Dermis microvascular lymphatic vessel endothelial cell (primary cell): ENCODE results near the gene NRDC. TPM values are rescaled to one million over a fixed set of nuclear protein-coding genes. Genes with fewer than 3 reads are reported as not detected.
A peak's percentile ranks its signal among the peaks of the same experiment; 100 is the strongest.
"Not testable (repeated sequence)": the region's sequence is repeated elsewhere in the genome, so short reads cannot be mapped to it uniquely, and the experiment has no call there.

ENCODE experiments used
- DNase-seq, 2 donors: peaks; one replicate each; pipeline versions ENCODE4 v3.0.0 to v3.0.0-alpha.2; 2010; ENCODE audit warnings: low read depth in 2 of 2
- total RNA-seq: library from RNA; depleted of rRNA; stranded (reverse); fragments of >200 nt; gene quantifications from 2 replicates; pipeline ENCODE4 v1.2.1, GENCODE V29; 2014

NRDC gene
- total RNA-seq, 1 donor from 2014 or later: 44.2 TPM

DNA sequence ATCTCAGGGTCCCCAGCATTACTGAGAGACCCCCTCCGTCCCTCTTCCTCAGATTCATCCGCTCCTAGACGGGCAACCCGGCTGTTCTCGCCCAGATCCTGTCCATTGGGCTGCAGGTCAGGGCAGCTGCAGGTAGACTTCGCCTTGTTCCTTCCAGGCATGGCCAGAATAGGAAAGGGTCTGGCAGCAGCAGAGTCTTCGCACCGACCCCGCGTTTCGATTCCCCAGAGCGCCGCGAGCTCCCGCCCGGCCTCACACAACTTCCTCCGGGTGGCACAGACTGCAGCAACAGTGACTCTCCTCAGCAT, 265 bp downstream of the NRDC start:
- DNase-seq: no peak

DNA sequence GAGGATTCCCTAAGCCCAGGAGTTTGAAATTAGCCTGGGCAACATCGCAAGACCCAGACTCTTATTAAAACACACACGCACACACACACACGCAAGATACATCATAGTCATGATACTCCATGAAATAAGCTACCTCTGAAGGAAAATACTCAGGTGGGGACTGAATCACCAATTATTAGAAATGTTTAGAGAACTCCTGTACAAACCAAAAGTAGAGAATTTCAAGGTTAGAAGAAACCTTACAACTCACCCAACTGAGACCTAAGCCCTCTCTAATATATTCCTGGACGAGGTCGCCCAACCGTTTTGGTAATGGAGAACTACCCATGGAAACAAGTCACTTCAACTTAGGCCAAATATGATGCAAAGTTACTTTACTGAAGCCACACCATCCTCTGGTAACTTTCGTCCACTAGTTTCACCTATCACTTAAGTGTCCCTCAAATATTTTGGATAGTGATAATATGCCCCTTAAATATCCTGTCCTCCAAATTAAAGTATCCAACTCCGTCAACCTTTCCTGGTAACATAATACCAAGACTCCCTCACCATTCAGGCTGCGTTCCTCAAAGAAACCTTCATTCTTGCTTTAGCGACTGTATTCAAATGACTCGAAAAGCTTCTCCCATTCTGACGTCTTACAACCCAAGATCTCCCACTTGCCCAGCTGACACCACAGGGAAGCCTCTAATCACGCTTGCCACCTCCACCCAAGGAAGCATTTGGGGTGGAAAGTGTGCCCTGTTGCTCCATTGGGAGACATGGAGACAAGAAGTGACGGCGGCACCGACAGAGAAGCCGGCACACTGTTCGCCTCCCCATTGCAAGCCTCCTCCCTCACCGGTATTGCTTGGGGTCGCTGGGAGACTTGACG, 856 bp downstream of the NRDC start:
- peak in 1 of 2 donors; percentile 43 for DNase-seq

DNA sequence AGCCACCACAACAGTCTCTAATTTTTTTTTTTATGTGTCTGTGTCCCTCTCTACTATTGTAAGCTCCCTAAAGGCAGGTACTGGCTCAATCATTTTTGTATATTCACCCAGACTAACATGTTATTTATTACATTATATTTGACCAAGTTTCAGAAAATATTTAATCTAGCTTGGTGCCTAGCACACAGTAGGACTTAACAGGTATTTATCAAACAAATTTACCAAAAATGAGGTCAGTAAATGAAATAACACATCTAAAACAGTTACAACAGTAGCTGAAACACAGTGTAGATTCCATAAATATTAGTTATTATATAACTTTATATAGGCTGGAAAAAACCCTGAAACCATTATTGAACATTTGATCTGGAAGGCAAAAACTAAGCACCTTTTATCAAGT, 2.7 kb downstream of the NRDC start:
- DNase-seq: no peak

DNA sequence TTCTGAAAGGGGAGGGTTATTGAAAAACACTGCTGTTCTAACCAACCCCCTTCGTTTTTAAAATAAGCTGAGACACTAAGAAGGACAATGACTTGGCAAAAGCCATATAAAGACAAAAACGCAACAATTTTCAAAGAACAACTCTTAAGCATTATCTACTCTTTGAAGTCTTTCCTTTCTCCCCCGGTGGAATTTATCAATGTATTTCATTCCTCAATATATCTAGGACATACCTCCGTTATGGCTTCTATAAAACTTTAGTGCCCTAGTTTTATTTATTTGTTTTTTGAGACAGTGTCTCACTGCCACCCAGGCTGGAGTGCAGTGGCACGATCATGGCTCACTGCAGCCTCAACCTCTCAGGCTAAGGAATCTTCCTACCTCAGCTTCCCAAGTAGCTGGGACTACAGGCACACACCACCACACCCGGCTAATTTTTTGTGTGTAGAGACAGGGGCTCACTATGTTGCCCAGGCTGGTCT, 3.2 kb downstream of the NRDC start:
- DNase-seq: no peak

DNA sequence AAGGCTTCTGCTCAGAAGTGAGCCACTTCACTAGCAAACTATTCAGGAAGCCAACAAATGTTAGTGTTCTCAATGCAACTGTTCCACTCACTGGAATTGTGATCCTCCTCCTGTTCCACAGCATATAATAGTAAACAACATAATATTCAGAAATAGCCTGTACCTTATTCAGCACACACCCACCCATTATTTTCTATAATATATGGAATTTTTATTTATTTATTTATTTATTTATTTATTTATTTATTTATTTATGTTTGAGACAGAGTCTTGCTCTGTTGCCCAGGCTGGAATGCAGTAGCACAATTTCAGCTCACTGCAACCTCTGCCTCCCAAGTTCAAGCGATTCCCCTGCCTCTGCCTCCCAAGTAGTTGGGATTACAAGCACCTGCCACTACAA, 5.3 kb downstream of the NRDC start:
- not testable (repeated sequence) for DNase-seq

DNA sequence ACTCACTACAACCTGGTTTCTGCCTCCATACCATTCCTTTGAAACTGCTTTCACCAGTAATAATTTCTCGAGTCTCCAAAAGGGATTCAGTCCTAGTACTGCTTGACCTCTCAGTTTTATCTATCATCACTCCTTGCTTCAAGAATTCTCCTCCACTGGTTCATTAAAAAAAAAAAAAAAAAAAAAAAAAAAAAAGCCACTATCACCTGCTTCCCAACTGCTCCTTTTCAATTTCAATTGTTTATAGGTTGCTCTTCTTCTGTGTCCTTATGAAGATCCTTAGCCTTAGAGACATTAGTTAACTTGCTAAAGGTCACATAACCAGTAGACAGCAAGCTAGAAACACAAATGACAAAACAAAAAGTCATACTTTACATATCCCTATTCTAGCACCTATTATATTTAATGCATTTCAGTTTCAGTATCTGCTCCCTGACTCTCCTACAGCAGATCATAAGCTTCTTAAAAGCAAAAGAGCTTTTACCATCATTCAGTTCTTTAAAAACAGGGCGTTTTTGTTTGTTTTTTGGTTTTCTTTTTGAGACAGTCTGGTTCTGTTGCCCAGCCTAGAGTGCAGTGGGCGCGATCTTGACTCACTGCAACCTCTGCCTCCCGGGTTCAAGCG, 7.1 kb downstream of the NRDC start:
- no peak for DNase-seq

DNA sequence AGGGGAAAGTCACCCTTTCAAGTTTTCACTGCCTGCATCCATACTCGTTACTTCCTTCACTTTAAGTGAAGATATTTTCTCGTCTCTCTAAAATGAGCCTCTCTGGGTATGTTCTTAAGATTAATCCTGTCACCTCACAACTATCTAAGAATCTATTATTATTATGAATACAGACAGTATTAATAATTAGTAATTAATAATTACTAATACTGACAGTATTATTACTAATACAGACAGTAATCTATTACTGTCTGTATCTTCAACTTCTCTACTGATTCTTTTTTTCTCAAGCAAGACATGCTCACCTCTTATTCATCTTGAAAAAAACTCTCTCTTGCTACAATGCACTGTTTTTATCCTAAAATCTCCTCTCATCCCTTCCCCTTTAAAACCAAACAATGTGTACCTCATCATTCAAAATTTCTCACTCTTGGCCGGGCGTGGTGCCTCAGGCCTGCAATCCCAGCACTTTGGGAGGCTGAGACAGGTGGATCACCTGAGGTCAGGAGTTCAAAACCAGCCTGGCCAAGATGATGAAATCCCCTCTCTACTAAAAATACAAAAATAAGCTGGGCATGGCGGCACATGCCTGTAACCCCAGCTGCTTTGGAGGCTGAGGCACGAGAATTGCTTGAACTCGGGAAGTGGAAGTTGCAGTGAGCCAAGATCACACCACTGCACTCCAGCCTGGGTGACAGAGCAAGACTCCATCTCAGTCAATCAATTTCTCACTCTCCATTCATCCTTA, 7.8 kb downstream of the NRDC start:
- DNase-seq: no peak

DNA sequence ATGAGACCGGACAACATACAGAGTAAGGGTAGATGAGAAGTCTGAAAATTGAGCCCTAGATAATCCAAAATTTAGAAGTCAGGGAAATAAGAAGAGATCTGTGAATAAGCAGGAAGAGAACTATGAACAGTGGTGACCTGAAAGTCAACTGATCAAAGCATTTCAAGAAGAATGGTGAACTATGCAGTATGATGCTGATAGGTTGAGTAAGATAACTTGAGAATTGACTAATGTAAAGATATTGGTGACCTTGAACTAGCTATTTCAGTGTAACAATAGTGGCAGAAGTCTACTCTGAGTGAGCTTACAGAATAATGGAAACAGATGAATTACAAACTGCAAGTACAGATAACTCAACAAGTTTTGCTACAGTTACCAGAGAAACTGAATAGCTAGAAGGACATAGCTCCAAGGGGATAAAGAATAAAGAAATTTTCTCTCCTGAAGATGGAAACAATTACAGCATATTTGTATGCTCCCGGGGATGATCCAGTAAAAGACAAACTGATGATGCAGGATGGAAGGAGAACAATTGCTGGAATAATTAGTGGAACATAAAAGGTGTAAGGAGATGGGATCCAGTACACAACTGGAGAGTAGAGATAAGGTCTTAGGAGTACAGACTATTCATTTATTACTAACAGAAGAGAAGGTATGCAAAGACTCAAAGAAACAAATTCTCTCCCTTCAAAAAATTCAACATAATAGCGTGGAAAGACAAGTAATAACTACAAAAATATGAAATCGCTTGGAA, 10.9 kb downstream of the NRDC start:
- no peak for DNase-seq

DNA sequence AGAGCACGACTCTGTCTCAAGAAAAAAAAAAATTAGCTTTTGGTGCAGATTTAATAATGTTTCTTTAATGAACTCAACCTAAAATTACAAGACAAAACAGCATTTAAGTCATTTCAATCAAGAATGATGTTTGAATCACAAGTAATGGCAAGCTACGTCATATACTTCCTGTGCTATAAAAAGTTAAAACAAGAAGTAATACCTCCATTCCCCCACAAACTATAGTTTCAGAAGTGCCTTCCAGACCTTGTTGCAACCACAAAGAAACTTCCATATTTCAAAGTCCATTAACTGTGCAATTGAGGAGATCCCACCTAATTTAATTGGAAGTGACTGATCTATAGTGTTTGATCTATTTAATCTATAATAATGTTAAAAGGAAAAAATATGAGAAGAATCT, 15.1 kb downstream of the NRDC start:
- no peak for DNase-seq

DNA sequence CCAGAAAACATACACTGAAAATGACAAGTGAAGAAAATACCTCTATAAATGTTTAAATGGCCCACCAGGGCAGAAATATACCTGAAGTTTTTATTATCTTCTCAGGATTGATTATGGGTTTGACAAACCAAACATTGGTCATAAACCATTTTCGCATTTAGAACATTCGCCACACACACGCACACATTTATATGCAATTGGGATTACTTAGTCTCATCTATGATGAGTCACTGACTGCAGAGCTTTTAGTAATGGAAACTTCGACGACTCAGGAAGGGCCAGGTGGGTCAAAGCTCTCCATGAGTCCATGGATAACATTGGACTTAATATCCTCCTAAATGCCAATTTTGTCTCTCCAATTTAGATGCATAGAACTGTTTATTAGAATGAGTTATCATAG, 16.9 kb downstream of the NRDC start:
- DNase-seq: peak; percentile 15 to 30

DNA sequence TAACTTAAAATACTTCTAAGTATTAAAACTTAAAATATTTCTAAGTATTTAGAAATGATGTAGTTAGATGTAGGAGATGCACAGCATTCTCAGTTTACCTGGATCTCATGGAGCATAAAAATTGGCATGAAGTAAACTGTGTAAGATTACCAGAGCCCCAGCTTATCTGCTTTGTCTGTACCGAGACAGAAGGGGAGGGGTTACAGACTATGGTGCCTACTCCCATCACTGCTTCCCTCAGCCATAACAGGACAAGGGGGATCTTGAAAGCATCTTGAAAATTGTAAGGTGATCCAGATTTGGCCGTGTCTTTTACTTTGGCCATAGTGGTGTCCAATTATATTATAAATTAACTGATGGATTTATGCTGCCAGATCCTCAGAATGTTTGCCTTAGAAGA, 18.8 kb downstream of the NRDC start:
- DNase-seq: no peak

DNA sequence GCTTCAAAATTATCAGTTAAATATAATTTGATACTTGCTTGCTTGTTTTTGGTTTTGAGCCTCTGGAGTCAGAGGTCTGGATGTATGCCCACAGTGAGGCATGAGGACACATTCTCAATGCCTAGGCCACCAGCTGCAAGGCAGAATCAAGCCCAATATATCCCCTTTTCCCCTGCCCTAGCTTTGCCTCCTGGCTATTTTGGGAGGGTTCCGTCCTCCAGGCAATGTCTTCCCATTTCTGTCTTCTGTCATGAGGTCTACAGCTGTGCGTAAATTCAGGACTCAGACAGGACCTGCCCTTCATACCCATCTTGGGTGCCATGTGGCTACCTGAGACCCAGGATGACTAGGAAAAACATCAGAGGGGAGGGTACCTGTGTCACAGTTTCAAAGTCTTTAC, 19.2 kb downstream of the NRDC start:
- DNase-seq: no peak

DNA sequence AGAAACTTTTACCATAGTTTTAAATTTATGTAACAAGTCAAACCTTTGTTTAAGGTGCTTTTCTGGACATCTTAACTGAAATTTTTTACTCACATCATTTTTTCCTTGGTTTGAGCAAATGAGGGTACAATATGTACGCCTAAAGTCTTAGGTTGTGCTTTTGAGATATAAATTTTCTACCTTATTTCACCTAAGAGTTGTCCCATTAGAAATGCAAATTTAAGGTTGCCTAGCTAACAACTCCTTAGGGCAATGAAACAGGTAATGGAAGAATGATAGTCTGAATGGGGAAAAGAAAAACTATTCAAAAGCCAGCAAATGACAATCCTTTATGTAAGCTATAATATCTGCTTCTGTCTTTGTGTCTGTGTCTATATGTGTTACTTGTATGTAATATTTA, 19.6 kb downstream of the NRDC start:
- no peak for DNase-seq

DNA sequence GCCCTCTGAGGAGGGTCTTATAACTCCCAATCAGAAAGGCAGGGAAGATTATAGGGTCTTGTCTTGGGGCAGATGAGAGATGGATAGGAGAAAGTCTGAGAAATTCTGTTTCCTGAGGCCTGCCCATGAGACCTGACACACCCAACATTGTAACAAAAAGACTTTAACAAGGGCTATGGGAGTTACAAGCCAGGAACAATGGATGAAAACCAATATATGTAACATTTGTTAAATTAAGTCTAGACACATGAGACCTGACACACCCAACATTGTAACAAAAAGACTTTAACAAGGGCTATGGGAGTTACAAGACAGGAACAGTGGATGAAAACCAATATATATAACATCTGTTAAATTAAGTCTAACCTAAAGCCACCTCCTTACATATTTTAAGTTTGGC, 21.8 kb downstream of the NRDC start:
- DNase-seq: no peak

DNA sequence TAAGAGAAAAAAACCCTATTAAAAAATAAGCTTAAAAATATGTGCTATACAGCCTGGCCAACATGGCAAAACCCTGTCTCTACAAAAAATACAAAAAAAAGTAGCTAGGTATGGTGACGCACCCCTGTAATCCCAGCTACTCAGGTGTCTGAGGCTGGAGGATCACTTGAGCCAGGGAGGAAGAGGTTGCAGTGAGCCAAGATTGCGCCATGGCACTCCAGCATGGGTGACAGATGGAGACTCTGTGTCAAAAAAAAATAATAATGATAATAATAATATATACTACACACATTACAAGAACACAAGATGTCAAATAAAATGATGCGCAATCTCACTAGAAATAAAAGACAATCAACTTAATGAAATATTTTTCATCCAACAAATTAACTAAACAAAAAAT, 22.9 kb downstream of the NRDC start:
- no peak for DNase-seq

DNA sequence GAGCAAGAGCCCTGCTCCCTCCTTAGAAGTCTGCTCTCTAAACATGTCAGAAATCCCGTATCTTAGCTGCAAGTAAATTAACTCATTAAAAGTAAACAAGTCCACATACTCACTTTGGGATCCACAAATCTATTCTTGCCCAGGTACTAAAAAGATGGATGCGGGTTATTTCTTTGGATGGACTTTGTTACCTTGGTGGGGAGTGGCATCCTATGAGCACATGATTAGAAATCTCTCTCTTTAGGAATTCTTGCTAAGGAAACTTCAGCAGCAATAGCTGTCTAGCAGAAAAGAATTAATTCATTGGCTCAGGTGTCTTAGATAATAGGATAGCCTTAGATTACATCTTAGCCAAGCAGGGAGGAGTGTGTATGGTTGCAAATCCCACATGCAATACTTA, 25.2 kb downstream of the NRDC start:
- no peak for DNase-seq

DNA sequence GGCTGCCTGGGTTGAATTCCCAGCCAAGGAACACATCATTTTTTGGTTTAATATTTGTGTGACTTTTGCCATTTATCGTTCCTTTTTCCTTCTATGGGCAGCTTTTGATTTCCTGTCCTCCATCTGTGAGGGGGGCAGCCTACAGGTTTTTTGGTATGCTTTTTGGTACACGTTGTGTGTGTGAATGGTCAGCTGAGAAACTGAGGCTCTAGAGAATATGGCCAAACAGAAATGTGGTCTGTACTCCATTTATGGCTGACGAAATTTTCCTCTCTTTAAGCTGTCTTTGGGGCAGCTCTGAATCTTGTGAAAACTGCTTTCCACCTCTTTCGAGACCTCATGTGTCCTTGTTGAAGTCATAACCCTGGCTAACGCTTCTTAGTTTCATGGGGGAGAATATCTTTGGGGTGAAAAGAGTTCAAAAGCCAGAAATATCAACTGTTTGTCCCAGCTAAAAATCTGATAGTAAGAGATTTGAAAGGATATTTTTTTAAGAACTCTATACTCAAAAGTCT, 26.6 kb downstream of the NRDC start:
- DNase-seq: no peak

DNA sequence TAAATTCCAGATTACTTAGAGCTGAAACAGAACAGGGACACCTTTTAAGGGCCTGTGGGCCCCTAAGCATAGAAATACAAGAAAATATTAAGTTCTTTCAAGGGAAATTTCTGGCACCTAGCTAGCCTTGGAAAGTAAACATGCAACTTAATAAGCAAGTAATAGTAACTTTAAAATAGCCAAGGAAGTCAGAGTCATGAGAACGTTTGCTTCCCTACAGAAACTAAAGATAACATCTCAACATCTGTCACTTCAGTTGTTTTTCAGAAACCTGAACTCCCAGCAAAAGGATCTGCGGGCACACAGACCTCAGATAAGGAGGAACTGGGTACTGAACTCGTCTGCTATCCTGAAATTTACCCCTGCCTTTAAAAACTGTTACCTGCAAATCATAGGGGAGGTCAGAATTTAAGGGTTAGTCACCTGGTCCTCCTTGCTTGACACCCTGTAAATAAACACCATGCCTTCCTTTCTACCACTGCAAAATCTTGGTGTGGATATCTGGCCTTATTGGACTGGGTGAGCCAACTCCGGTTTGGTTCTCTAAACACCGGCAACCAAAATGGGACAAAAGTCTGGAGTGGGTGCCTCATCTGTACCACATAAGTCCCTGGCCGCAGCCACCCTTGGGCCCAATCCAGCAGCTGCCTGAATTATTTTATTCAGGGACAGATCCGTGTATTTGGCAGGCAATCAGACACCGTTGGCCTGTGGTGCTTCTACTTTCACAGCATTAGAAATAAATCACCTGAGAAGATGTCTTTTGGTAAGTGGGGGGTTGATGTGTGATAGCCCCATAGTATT, 27.9 kb downstream of the NRDC start:
- DNase-seq: peak in 1 of 2 donors; percentile 24

DNA sequence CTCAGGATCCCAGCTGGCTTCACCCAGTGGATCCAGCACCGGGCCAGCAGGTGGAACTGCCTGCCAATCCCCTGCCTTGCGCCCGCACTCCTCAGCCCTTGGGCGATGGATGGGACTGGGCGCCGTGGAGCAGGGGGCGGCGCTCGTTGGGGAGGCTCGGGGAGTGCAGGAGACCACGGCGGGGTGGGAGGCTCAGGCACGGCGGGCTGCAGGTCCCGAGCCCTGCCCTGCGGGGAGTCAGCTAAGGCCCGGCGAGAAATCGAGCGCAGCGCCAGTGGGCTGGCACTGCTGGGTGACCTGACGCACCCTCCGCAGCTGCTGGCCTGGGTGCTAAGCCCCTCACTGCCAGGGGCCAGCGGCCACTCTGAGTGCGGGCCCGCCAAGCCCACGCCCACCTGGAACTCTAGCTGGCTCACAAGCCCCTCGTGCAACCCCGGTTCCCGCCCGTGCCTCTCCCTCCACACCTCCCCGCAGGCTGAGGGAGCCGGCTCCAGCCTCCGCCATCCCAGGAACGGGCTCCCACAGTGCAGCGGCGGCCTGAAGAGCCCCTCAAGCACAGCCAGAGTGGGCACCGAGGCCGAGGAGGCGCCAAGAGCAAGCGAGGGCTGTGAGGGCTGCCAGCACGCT, 31.1 kb downstream of the NRDC start:
- no peak for DNase-seq

DNA sequence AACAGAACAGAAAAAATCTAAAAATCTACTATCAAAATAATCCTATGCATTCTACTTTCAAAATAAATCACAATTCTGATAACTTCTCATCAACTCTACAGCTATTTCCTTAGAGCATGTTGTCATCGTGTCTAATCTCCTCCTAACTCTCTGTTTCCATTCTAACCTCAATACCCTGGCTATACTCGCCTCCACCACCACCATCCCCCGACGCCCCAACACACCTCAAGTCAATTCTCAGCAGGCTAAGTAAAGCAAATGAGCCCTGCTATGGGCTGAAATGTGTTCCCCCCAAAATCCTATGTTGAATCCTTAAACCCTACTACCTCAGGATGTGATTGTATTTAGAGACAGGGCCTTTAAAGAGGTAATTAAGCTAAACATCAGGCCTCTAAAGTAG, 34.6 kb downstream of the NRDC start:
- no peak for DNase-seq
